GM19372 (cell line): ENCODE results near the gene C22orf31.
"Not testable (repeated sequence)": the region's sequence is repeated elsewhere in the genome, so short reads cannot be mapped to it uniquely, and the experiment has no call there.

Source experiments
- ATAC-seq: cut with Tn5 transposase; IDR thresholded peaks from one replicate; pipeline ENCODE4 v1.9.1; 2021; ENCODE audit warnings: mild to moderate bottlenecking, low read depth, moderate library complexity; ENCODE audit not compliant: unreplicated experiment

Gene C22orf31

DNA sequence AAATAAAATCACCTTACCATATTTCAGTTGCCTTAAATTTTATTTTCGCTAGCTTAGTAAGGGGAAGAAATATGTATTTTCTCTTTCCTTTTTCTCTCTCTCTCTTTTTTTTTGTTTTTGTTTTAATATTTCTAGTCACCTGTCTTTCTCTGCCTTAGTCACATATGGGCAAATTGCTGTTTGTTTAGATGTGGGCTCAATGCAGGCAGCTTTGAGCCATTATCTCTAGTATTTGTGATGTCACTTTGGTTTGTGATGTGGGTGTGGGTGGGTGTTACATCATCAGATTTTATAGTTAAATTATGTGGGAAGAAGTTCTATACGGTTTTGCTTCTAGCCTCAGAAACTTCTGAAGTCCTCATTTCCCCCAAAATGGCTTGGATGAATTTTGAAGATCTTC is at the start of gene C22orf31:
Gene C22orf31, minus strand, starts transcription at position 59 of the 400 bp plus-strand sequence. Its CDS starts 39 bp downstream, at position 20.
- ATAC-seq, result no peak

GRCh38 chr22:29110946-29111345 is 49.3 kb upstream of the C22orf31 start:
- no peak for ATAC-seq

GRCh38 chr22:29109822-29110221 is 48.2 kb upstream of the C22orf31 start:
- ATAC-seq, result no peak

- ATAC-seq, result no peak
Measured at GRCh38 chr22:29108137-29108536, 46.5 kb upstream of the C22orf31 start.

DNA sequence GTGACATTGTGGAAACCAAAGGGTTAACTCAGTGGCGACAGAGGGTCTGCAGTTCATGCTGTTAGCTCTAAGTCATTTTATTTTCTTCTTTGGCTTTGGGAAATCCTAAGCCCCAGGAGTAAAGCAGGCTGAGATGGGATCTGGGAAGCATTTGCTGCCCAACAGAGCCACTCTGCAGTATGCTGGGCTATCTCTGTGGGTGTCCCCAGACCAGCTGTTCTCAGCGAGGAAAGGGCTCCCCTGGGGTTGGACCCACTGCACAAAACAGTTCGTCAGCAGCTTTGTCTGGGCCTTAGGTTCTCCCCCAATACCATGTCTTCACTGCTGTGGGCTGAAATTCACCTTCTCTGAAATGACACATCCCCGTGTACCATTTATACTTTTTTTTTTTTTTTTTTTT is 45.2 kb upstream of the C22orf31 start:
- no peak for ATAC-seq

- no peak for ATAC-seq
Measured at GRCh38 chr22:29105468-29105867, 43.8 kb upstream of the C22orf31 start.

GRCh38 chr22:29103121-29103520 is 41.5 kb upstream of the C22orf31 start:
- ATAC-seq, result no peak

GRCh38 chr22:29102300-29102699 is 40.7 kb upstream of the C22orf31 start:
- ATAC-seq, result no peak

DNA sequence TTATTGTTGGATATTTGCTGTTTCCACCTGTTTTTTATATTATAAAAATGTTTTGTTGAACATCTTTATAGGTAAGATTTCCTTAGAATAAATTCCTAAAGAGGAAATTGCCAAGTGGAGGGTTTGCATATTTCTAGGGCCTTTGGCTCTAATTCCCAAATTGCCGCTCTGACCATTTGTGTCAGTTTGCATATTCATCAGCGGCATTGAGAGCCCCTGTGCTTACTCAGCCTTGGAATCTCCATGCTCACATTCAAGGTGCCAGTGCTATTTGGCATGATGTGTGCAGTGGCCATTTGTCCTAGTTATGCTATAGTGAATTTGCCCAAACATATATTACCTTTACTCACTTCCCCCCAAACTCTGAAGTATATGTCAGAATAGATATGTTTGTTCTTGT is 36.7 kb upstream of the C22orf31 start:
- no peak for ATAC-seq

- no peak for ATAC-seq
Measured at GRCh38 chr22:29096736-29097669, 35.4 kb upstream of the C22orf31 start.

DNA sequence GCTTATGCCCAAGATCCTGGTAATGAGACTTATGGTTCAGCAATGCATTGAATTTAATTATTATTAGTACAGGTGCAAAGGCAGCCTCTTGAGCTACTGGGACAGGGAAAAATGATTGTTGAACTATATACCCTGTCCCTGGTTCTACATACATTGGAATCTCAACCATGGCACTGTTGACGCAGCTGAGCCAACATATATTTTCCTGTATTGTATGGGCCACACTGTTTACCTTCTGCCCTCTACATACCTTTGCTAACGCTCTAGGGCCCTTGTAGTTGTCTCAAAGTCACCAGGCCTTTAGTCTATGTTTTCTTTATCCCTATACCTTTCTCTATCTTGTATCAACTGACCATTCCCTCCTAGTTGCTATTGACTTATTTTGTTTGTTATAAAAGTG is 33.8 kb upstream of the C22orf31 start:
- ATAC-seq, result no peak

- ATAC-seq, result no peak
Measured at GRCh38 chr22:29093501-29094300, 32.1 kb upstream of the C22orf31 start.

DNA sequence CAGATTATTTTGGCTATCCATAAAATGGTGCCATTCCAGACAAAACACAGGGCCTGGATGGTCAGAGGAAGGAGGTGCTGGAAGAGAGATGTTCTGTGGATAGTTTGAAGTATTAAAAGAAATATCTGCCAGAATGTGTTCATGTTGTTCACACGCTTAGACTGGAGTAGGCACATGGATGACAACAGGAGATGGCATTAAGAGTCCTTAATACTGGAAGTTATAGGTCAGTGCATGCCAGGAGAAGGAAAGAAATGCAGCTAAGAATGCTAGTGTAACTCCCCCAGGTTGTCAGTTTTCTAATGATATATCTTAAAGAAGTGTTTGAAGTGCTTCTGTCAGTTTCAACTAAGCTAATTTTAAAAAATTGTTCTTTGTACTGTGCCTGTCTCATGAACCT is 31.4 kb upstream of the C22orf31 start:
- ATAC-seq, result no peak

DNA sequence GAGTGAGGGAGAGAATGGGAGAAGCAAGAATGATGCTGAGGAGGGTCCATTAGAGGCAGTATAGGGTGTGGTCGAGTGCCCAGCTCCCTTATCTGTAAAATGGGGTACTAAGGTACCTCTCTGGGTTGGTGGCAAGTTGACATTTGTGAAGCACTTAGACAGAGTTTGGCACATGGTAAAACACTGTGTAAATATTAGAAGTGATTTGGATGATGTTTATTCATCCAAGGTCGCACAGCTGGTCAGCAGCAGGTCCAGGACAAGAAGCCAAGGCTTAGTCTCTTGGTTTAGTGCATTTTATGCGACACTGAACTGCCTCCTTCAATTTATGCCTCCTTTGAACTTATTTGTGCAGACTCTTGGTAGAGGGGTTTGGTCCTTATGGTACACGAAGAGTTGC is 30.6 kb upstream of the C22orf31 start:
- ATAC-seq, result no peak

GRCh38 chr22:29090039-29090438 is 28.4 kb upstream of the C22orf31 start:
- ATAC-seq, result no peak

GRCh38 chr22:29089507-29089906 is 27.9 kb upstream of the C22orf31 start:
- no peak for ATAC-seq

DNA sequence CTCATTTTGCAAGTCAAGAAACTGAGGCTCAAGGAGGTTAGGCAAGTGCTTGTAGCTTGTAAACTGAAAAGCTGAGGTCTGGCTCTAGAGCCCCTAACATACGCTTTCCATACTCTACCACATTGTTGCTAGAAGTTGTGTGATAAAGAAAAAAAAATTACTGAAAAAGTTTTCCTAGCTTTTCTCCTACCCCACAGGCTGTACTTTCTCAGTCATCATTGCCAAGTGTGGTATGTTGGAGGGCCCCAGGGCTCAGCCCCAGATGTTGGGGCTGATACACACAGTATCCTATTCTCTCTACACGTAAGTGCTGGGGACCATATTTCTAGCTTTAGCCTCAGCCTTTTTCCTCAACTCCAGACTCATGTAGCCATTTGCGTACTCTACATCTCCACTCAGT is 27.2 kb upstream of the C22orf31 start:
- no peak for ATAC-seq

DNA sequence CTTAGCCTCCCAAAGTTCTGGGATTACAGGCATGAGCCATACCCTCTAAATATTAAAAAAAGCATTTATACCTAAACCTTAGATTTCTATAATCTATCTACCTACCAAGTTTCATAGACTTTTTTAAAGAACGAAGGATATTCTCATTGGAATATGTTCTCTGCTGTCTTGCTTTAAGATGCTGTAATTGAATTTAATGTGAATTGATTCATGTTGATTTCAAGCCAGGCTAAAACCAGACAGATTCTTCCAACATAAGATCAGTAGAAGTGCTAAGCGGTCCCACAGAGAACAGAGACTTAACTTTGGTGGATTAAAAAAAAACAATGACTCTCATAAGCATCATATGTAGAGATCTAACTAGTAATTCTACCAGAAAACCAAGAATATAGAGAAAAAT is 25.4 kb upstream of the C22orf31 start:
- ATAC-seq, result no peak

DNA sequence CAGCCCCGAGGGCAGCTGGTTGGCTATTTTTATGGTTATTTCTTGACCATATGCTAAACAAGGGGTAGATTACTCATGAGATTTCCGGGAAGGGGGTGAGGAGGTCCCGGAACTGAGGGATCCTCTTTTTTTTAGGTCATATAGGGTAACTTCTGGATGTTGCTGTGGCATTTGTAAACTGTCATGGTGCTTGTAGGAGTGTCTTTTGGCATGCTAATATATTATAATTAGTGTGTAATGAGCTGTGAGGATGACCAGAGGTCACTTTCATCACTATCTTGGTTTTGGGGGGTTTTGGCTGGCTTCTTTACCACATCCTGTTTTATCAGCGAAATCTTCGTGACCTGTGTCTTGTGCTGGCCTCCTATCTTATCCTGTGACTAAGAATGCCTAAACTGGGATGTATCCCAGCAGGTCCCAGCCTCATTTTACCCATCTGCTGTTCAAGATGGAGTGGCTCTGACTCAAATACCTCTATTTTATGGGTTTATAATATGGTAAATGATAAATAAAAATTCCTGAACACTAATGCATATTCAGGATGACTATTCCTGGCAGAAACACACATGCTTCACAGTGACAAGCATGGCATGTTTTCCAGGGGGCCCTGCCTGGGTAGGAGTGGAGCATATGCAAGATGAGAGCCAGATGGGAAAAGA is 22.4 kb upstream of the C22orf31 start:
- ATAC-seq, result no peak

GRCh38 chr22:29083576-29083932 is 21.9 kb upstream of the C22orf31 start:
- not testable (repeated sequence) for ATAC-seq
